Measurements from ENCODE around the gene PTN. TPM values are rescaled to one million over a fixed set of nuclear protein-coding genes. Genes with fewer than 3 reads are reported as not detected.

PTN gene
- total and polyA plus RNA-seq, 9 of the 15 experiments (the other 6 are each of a cell fraction or from before 2014, with no cell fraction given): not detected

DNA sequence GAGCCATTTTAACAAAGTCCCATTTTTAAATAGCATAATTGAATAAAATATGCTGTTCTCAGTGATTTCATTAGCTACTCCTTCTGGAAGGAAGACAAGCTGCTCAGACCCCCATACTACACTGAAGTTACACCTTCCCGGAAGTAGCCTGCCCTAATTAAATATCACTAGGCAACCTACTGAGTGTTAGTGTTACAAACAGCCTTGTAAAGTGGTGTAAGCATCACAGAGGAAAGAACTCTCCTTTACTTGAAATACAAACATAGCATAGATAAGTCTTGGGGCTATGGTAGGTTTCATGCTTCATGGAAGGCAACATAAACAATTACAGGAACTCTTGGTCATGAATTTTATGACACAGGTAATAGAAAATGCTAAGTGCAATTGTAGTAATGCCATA, 43.4 kb upstream of the PTN start (continued):
- TF ChIP-seq, protein P1, sequence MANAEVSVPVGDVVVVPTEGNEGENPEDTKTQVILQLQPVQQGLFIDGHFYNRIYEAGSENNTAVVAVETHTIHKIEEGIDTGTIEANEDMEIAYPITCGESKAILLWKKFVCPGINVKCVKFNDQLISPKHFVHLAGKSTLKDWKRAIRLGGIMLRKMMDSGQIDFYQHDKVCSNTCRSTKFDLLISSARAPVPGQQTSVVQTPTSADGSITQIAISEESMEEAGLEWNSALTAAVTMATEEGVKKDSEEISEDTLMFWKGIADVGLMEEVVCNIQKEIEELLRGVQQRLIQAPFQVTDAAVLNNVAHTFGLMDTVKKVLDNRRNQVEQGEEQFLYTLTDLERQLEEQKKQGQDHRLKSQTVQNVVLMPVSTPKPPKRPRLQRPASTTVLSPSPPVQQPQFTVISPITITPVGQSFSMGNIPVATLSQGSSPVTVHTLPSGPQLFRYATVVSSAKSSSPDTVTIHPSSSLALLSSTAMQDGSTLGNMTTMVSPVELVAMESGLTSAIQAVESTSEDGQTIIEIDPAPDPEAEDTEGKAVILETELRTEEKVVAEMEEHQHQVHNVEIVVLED (CRISPR knock-in tag; IDR thresholded peaks at IDR 0.05): no peak

DNA sequence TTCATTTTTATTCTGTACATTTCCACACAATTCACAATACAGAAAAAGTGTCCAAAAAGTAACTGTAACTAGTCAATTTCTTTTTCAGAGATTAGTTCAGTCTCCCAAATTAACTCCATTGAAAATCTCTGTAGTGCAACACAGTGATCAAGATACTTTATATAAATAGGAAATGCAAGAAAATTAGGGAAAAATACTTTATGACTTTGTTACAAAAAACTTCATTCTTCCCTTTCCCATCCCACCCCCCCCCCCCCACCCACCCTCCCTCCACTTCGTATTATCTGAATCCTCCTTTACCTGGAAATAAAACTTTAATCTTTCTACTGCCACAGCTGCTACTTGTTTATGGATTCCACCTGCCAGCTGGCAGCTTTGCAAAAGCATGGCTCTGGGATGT, 37.5 kb upstream of the PTN start:
- Histone ChIP-seq H3K4me3 (no peak overlapping the region), H3K9me3 (replicated peaks; ENCODE audit: control insufficient read depth, insufficient read depth, low read depth, low read length) (no peaks in the 10 kb centered on the region), H3K9me1 (ENCODE audit: control insufficient read depth, insufficient read depth, low read length) (no peaks in the 10 kb centered on the region), H3K4me2 (ENCODE audit: insufficient read depth, low read length) (no peak overlapping the region), H3K9ac (ENCODE audit: insufficient read depth in 1 of 2, low read depth in 2 of 2, low read length in 2 of 2) (no peak overlapping the region), H2AFZ (ENCODE audit: low read depth, low read length) (no peak overlapping the region), H3K27me3 (ENCODE audit: control insufficient read depth in 2 of 2, insufficient read depth in 2 of 2, low read length in 2 of 2) (no peaks in the 10 kb centered on the region), H3K36me3 (ENCODE audit: control insufficient read depth, insufficient read depth, low read length) (no peaks in the 10 kb centered on the region), H4K20me1 (replicated peaks; ENCODE audit: control insufficient read depth, insufficient read depth, low read length) (no peaks in the 10 kb centered on the region), H3K79me2 (ENCODE audit: control insufficient read depth, insufficient read depth, low read length) (no peaks in the 10 kb centered on the region), H3K4me1 (replicated peaks in 1 of 2; ENCODE audit: control insufficient read depth in 2 of 2, insufficient read depth in 2 of 2, low read length in 2 of 2) (no peaks in the 10 kb centered on the region), H3K27ac (ENCODE audit: extremely low read depth, low read depth, low read length) (no peak overlapping the region)
- intact Hi-C loops (cut with micrococcal nuclease): no loop called here
- ATAC-seq: no peak
- WGBS (ENCODE audit: insufficient coverage, low coverage, missing lambda C conversion rate): 0% methylated on average over 1 of the region's 1 CpG
- no TSS peak for BruUV-seq (replicated peaks)
- CTCF ChIA-PET (ENCODE audit: low intra/inter-chr PET ratio): no interaction called here
- in situ Hi-C loops (cut with MboI): no loop called here
- POLR2A ChIA-PET: no interaction called here
- TF ChIP-seq ZNF143 (CRISPR knock-in tag; IDR thresholded peaks at IDR 0.05): no peak
- TF ChIP-seq KDM2B (CRISPR knock-in tag; IDR thresholded peaks at IDR 0.05): no peak
- TF ChIP-seq HNRNPK (IDR thresholded peaks at IDR 0.05; ENCODE audit: low read depth, low read length, poor library complexity, severe bottlenecking): peak; percentile 52
- no peak for DNase-seq (ENCODE audit: extremely low read depth in 1 of 4, low spot score in 3 of 4)
- no peak for FAIRE-seq
